Mesodermal cell (in vitro differentiated cells): ENCODE measurements around the gene USP13.

Experiments
- H3K27ac ChIP-seq: 2 replicates; pipeline ENCODE4 v1.7.0; 2013; ENCODE audit warnings: mild to moderate bottlenecking, low read depth, low read length, moderate library complexity; ENCODE audit not compliant: severe bottlenecking
- H3K36me3 ChIP-seq: 2 replicates; pipeline ENCODE4 v1.7.1; 2013; ENCODE audit warnings: mild to moderate bottlenecking, low read length, moderate library complexity; ENCODE audit not compliant: control insufficient read depth, insufficient read depth
- H3K4me1 ChIP-seq: one replicate; pipeline ENCODE4 v1.7.1; 2013; ENCODE audit warnings: mild to moderate bottlenecking, low read length; ENCODE audit not compliant: insufficient read depth, control insufficient read depth, poor library complexity, severe bottlenecking
- H3K4me3 ChIP-seq: 2 replicates; pipeline ENCODE4 v1.7.0; 2013; ENCODE audit warnings: low read length, control low read depth, mild to moderate bottlenecking; ENCODE audit not compliant: insufficient read depth, poor library complexity, severe bottlenecking; ENCODE audit errors: extremely low read depth
- H3K9me3 ChIP-seq: 2 replicates; pipeline ENCODE4 v1.7.1; 2013; ENCODE audit warnings: mild to moderate bottlenecking, low read length, moderate library complexity; ENCODE audit not compliant: control insufficient read depth
- WGBS, 2 experiments: methylation state at CpG; one replicate each; pipeline ENCODE4 v1.1.5; 2013; ENCODE audit warnings: missing lambda C conversion rate in 2 of 2; ENCODE audit not compliant: insufficient coverage in 2 of 2; 5-methylcytosine and 5-hydroxymethylcytosine counted together

USP13 gene

GRCh38 chr3:179717219-179717618 is 64.4 kb downstream of the USP13 start:
- Histone ChIP-seq H3K36me3 (peaks cover 14% of the 10 kb centered on the region), H3K4me1 (peaks cover 6% of the 10 kb centered on the region), H3K4me3 (no peak overlapping the region), H3K9me3 (no peaks in the 10 kb centered on the region), H3K27ac (no peak overlapping the region)
- 100% methylated on average over 1 of the region's 1 CpG; no CpG with 5 or more reads in 1 of the 2 experiments for WGBS, 2 experiments

DNA sequence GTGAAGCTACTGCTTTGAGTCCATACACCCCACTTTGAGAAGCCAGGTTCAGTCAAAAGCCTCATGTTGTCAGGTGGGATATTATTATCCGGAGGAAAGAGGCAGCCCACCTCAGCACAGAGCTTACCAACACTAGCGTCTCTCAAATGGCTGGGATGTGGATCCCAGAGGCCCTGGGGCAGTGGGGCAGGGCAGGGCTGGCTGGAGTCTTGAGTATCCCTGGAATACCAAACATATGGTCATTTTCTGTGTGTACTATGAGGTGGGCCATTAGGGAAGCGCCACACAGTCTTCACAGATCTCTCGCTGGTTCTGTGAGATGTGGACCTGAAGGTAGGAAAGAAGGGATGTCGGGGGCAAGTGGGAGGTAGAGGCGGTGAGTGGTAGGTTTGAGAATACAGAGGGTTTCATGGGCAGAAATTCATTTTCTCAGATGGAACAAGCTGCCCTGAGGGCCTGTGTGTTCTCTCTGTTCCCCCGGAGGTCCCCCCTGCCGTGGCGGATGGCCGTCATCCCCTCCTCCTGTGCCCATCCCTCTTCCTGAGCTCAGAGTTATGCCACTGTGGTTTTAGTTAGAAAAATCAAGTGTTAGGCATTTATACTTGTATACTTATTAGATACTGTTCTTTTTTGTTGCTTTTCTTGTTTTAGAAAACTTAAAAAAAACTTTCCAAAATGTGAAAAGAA is 66.4 kb downstream of the USP13 start:
- peaks cover 20% of the 10 kb centered on the region for H3K36me3 ChIP-seq
- no peaks in the 10 kb centered on the region for H3K9me3 ChIP-seq
- 79 to 96% methylated on average over 3 to 7 of the region's 10 CpGs for WGBS, 2 experiments
- no peaks in the 10 kb centered on the region for H3K4me1 ChIP-seq
- H3K4me3 ChIP-seq = no peak overlapping the region
- no peak overlapping the region for H3K27ac ChIP-seq

- H3K27ac ChIP-seq = no peak overlapping the region
- H3K4me1 ChIP-seq = no peaks in the 10 kb centered on the region
- H3K36me3 ChIP-seq = peaks cover 20% of the 10 kb centered on the region
- no peak overlapping the region for H3K4me3 ChIP-seq
- 40 to 56% methylated on average over 2 to 3 of the region's 8 CpGs for WGBS, 2 experiments
- H3K9me3 ChIP-seq = no peaks in the 10 kb centered on the region
These were observed 67.4 kb downstream of the USP13 start for GRCh38 chr3:179720196-179720595.

GRCh38 chr3:179723617-179724016 is 70.8 kb downstream of the USP13 start:
- Histone ChIP-seq H3K9me3 (no peaks in the 10 kb centered on the region), H3K4me1 (no peaks in the 10 kb centered on the region), H3K4me3 (no peak overlapping the region), H3K36me3 (peaks cover 31% of the 10 kb centered on the region), H3K27ac (no peak overlapping the region)

- H3K4me3 ChIP-seq = no peak overlapping the region
- 91 to 94% methylated on average over 5 of the region's 5 CpGs for WGBS, 2 experiments
- H3K27ac ChIP-seq = no peak overlapping the region
- H3K36me3 ChIP-seq = peaks cover 31% of the 10 kb centered on the region
- no peaks in the 10 kb centered on the region for H3K9me3 ChIP-seq
- H3K4me1 ChIP-seq = no peaks in the 10 kb centered on the region
These were observed 73.3 kb downstream of the USP13 start for GRCh38 chr3:179726075-179726699.

- Histone ChIP-seq H3K36me3 (peaks cover 29% of the 10 kb centered on the region), H3K4me3 (no peak overlapping the region)
- 71 to 87% methylated on average over 2 to 3 of the region's 3 CpGs for WGBS, 2 experiments
These were observed 76.2 kb downstream of the USP13 start for GRCh38 chr3:179729086-179729485.

DNA sequence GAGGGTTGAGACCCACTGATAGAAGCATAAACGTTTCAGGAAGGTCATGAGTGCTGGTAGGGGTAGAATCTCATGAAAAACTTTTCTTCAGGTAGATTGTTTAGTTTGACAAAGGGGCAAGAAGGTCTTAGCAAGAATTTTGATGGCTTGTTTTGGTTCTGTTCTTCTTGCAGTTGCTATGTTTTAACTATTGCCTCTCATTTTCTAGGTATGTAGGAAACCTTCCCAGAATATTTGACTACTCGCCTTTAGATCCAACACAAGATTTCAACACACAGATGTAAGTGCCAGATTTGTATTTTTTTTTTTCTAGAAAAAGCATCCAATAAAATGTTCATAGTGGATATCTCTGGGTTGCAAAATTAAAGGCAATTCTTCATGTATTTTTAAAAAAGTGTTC is 77.1 kb downstream of the USP13 start:
- no peaks in the 10 kb centered on the region for H3K4me1 ChIP-seq
- no peaks in the 10 kb centered on the region for H3K9me3 ChIP-seq
- H3K4me3 ChIP-seq = no peak overlapping the region
- H3K36me3 ChIP-seq = peaks cover 29% of the 10 kb centered on the region
- 78 to 85% methylated on average over 1 of the region's 2 CpGs for WGBS, 2 experiments
- H3K27ac ChIP-seq = no peak overlapping the region

More at GRCh38 chr3:179729086-179729485, 76.2 kb downstream of the USP13 start:
- Histone ChIP-seq H3K9me3 (no peaks in the 10 kb centered on the region), H3K4me1 (no peaks in the 10 kb centered on the region), H3K27ac (no peak overlapping the region)

GRCh38 chr3:179730506-179730905 is 77.7 kb downstream of the USP13 start:
- Histone ChIP-seq H3K4me1 (no peaks in the 10 kb centered on the region), H3K4me3 (no peak overlapping the region), H3K27ac (no peak overlapping the region), H3K36me3 (peaks cover 28% of the 10 kb centered on the region), H3K9me3 (no peaks in the 10 kb centered on the region)
- 90 to 100% methylated on average over 3 of the region's 3 CpGs for WGBS, 2 experiments

GRCh38 chr3:179731544-179731943 is 78.7 kb downstream of the USP13 start:
- 88 to 100% methylated on average over 3 to 9 of the region's 9 CpGs for WGBS, 2 experiments
- no peak overlapping the region for H3K27ac ChIP-seq
- H3K36me3 ChIP-seq = peaks cover 21% of the 10 kb centered on the region
- no peaks in the 10 kb centered on the region for H3K9me3 ChIP-seq
- no peak overlapping the region for H3K4me3 ChIP-seq
- no peaks in the 10 kb centered on the region for H3K4me1 ChIP-seq

DNA sequence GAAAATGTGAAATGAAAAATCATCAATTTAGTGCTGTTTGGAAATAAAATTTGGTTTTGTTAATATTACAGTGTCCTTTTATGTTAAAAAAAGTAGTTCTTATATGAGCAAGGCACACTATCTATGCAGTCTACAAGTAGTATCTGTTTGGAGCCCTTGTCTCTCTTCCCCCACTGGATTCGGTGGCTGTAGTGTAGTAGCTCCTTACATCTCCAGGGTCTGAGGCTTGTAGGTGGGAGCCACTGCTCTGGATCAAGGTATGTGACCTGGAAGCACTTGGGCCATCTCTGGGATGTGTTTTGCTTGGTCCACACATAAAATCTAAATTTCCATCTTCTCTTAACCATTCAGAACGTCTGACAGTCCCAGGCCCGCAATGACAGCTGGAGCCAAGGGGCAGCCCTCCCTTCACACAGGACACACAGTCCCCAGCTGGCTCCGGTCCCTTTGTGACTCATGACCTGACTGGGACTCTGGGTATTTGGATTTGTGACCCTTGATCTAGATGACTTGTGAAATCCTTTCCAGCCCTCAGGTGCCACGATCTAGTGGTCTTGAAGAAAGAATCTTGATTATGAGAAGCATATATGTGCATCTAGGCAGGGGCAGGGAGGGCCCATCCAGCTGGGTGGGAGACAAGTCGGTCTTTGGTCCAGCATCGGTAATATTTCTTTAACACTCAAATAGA is 80.0 kb downstream of the USP13 start:
- no peaks in the 10 kb centered on the region for H3K9me3 ChIP-seq
- H3K27ac ChIP-seq = no peak overlapping the region
- no peak overlapping the region for H3K4me3 ChIP-seq
- 100% methylated on average over 2 of the region's 7 CpGs for WGBS, 2 experiments
- H3K36me3 ChIP-seq = peaks cover 18% of the 10 kb centered on the region
- H3K4me1 ChIP-seq = no peaks in the 10 kb centered on the region

DNA sequence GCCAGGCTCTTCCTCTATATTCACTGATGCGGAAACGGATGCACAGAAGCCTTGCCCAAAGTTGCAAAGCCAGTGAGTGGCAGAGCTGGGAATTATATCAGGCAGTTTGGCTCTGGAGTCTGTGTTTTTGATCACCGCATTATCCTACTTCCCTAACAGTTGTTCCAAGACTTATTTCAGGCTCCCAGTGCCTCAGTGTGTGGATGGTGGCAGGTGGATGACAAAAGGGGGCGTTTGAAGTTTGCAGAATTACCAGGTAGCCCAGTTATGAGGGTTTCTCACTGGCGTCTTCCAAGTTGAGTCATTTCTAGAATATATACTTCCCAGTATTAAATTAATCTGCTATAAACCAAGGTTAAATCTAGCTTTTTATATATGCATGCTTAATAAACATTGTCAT is 81.0 kb downstream of the USP13 start:
- Histone ChIP-seq H3K4me3 (no peak overlapping the region), H3K4me1 (no peaks in the 10 kb centered on the region), H3K9me3 (no peaks in the 10 kb centered on the region), H3K36me3 (peaks cover 18% of the 10 kb centered on the region), H3K27ac (no peak overlapping the region)
- 95 to 100% methylated on average over 2 to 3 of the region's 5 CpGs for WGBS, 2 experiments
